HEK293 (cell line): ENCODE measurements around the gene BCL2L11.

Source experiments
- CTCF ChIP-seq: fragments of 450-650 bp; formaldehyde crosslinking; IDR thresholded peaks from 2 replicates; pipeline ENCODE4 v1.5.1; 2016; ENCODE audit warnings: missing biosample characterization, missing genetic modification characterization
- HIC1 ChIP-seq: fragments of 450-650 bp; formaldehyde crosslinking; IDR thresholded peaks from 2 replicates; pipeline ENCODE4 v1.5.1; 2016; ENCODE audit warnings: missing biosample characterization, missing genetic modification characterization
- KLF10 ChIP-seq: fragments of 450-650 bp; IDR thresholded peaks from 2 replicates; pipeline ENCODE4 v1.5.1; 2018; ENCODE audit warnings: missing biosample characterization, mild to moderate bottlenecking, missing genetic modification characterization
- SALL2 ChIP-seq: fragments of 450-650 bp; formaldehyde crosslinking; IDR thresholded peaks from 2 replicates; pipeline ENCODE4 v1.5.0; 2017; ENCODE audit warnings: missing biosample characterization, mild to moderate bottlenecking, missing genetic modification characterization, borderline replicate concordance
- TCF7L2 ChIP-seq: IDR thresholded peaks from 2 replicates; pipeline ENCODE4 v1.6.1; 2011; ENCODE audit warnings: low read depth, mild to moderate bottlenecking, inconsistent platforms, low read length, moderate library complexity, borderline replicate concordance
- YY1 ChIP-seq: fragments of 450-650 bp; formaldehyde crosslinking; IDR thresholded peaks from 2 replicates; pipeline ENCODE4 v1.5.1; 2018; ENCODE audit warnings: missing biosample characterization, missing genetic modification characterization
- ZNF10 ChIP-seq: fragments of 450-650 bp; formaldehyde crosslinking; IDR thresholded peaks from 2 replicates; pipeline ENCODE4 v1.5.1; 2017; ENCODE audit warnings: missing biosample characterization, missing genetic modification characterization
- ZNF184 ChIP-seq: fragments of 450-650 bp; IDR thresholded peaks from 2 replicates; pipeline ENCODE4 v1.5.1; 2018; ENCODE audit warnings: missing biosample characterization, mild to moderate bottlenecking, missing genetic modification characterization
- ZNF223 ChIP-seq: fragments of 450-650 bp; formaldehyde crosslinking; IDR thresholded peaks from 2 replicates; pipeline ENCODE4 v1.5.1; 2016; ENCODE audit warnings: missing biosample characterization, missing genetic modification characterization
- ZNF24 ChIP-seq: fragments of 450-650 bp; formaldehyde crosslinking; IDR thresholded peaks from 2 replicates; pipeline ENCODE4 v1.5.1; 2016; ENCODE audit warnings: missing biosample characterization, missing genetic modification characterization
- ZNF302 ChIP-seq: fragments of 450-650 bp; formaldehyde crosslinking; IDR thresholded peaks from 2 replicates; pipeline ENCODE4 v1.5.1; 2016; ENCODE audit warnings: missing biosample characterization, missing genetic modification characterization, low read depth
- ZNF654 ChIP-seq: fragments of 450-650 bp; formaldehyde crosslinking; IDR thresholded peaks from 2 replicates; pipeline ENCODE4 v1.5.1; 2016; ENCODE audit warnings: low read depth, missing biosample characterization, missing genetic modification characterization
- ZNF768 ChIP-seq: fragments of 450-650 bp; formaldehyde crosslinking; IDR thresholded peaks from 2 replicates; pipeline ENCODE4 v1.5.1; 2018; ENCODE audit warnings: missing biosample characterization, mild to moderate bottlenecking, missing genetic modification characterization

DNA sequence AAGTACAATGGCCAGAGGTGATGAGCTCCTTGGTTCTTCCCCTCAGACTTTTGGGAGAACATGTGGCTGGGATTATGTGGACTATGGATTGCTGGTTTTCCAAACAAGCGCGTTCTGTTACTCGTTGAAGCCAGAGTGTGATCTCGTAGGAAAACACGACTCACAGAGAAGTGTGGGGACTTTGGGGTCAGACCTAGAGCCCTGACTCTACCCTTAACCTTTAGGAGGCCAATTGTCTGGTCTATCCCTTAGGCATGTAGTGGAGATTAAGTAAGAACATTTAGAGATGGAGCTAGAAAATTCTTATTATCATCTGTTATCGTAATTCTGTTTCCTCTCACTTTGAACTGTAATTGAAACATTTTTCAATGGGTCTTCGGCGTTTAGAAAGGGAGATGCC, 35.8 kb downstream of the BCL2L11 start:
- TF ChIP-seq ZNF302 (tag by site-specific recombination): no peak
- no peak for TF ChIP-seq ZNF10 (tag by site-specific recombination)
- no peak for TF ChIP-seq CTCF (tag by site-specific recombination)
- no peak for TF ChIP-seq ZNF223 (tag by site-specific recombination)
- no peak for TF ChIP-seq ZNF768
- no peak for TF ChIP-seq HIC1 (tag by site-specific recombination)
- no peak for TF ChIP-seq ZNF184 (tag by site-specific recombination)
- no peak for TF ChIP-seq TCF7L2
- TF ChIP-seq KLF10 (tag by site-specific recombination): no peak
- TF ChIP-seq ZNF654 (tag by site-specific recombination): no peak
- no peak for TF ChIP-seq ZNF24 (tag by site-specific recombination)
- no peak for TF ChIP-seq SALL2 (tag by site-specific recombination)
- TF ChIP-seq YY1: no peak
